GM12892 (cell line): ENCODE measurements around the gene KIF25.
"Not testable (repeated sequence)": the region's sequence is repeated elsewhere in the genome, so short reads cannot be mapped to it uniquely, and the experiment has no call there.

Experiments
- DNase-seq: peaks from one replicate; pipeline ENCODE4 v3.0.0; 2011; ENCODE audit not compliant: insufficient read length
- FAIRE-seq: peaks from 2 replicates; lab custom pipeline; 2011; peaks lifted over from hg19 to GRCh38; lab: Jason Lieb, UNC
- POLR2A ChIP-seq: IDR thresholded peaks from 2 replicates; pipeline ENCODE4 v1.6.1; 2011; ENCODE audit warnings: low read depth, low read length, control low read depth
- POLR2AphosphoS5 ChIP-seq: IDR thresholded peaks from 2 replicates; pipeline ENCODE4 v1.6.1; 2011; ENCODE audit warnings: low read depth, low read length, control low read depth
- TAF1 ChIP-seq: IDR thresholded peaks from 2 replicates; pipeline ENCODE4 v1.6.1; 2011; ENCODE audit warnings: low read depth, mild to moderate bottlenecking, control low read depth, low read length, borderline replicate concordance

KIF25 gene

DNA sequence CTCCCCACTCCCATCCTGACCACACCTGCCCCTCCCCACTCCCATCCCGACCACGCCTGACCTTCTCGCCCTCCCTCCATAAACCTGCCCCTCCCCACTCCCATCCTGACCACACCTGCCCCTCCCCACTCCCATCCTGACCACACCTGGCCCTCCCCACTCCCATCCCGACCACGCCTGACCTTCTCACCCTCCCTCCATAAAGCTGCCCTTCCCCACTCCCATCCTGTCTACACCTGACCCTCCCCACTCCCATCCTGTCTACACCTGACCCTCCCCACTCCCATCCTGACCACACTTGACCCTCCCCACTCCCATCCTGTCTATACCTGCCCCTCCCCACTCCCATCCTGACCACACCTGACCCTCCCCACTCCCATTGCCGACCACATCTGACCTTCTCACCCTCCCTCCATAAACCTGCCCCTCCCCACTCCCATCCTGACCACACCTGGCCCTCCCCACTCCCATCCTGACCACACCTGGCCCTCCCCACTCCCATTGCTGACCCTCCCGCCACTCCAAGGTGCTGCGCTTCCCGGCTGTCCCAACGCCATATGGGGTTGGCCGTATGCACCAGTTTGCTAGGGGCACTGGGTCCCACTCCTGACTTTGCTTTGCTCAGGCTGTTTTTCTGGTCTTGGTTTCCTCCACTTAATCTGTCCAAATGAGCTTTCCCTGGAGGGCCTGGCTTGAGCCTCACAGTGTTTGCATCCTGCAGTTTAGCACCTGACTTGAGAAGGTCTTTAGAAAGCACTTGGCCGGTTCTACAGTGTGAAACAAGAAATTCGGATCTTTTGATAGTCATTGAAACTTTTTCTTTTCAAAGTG, 2.9 kb downstream of the KIF25 start:
- DNase-seq, result no peak
- no peak for FAIRE-seq
- TF ChIP-seq TAF1 (no peak), POLR2A (no peak), POLR2AphosphoS5 (no peak)

GRCh38 chr6:168001029-168001332, 3.5 kb downstream of the KIF25 start:
- DNase-seq (no peak), FAIRE-seq (no peak)
- TF ChIP-seq TAF1 (no peak), POLR2AphosphoS5 (no peak), POLR2A (no peak)

DNA sequence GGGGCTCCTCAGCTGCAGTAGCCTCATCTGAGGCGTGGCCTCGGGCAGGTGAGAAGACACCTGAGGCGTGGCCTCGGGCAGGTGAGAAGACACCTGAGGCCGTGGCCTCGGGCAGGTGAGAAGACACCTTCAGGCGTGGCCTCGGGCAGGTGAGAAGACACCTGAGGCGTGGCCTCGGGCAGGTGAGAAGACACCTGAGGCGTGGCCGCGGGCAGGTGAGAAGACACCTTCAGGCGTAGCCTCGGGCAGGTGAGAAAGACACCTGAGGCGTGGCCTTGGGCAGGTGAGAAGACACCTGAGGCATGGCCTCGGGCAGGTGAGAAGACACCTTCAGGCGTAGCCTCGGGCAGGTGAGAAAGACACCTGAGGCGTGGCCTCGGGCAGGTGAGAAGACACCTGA, 4.0 kb downstream of the KIF25 start:
- not testable (repeated sequence) for DNase-seq, FAIRE-seq

DNA sequence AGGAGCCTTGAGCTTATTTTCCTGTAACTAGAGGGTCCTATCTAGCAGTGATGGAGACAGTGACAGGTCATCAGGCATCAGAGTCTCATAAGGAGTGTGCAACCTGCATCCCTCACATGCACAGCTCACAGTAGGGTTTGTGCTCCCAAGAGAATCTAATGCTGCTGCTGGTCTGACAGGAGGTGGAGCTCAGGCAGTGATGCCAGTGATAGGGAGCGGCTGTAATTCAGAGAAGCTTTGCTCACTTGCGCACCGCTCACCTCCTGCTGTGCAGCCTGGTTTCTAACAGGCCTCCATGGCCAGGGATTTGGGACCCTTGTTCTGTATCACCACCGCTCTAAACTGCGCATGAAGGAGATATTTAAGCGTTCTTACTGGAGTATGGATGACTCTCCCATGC, 5.3 kb downstream of the KIF25 start:
- no peak for FAIRE-seq
- TF ChIP-seq TAF1, result no peak
- no peak for TF ChIP-seq POLR2A
- TF ChIP-seq POLR2AphosphoS5, result no peak
- DNase-seq, result no peak

- FAIRE-seq, result no peak
These were observed 6.6 kb downstream of the KIF25 start for GRCh38 chr6:168004023-168004422.

DNA sequence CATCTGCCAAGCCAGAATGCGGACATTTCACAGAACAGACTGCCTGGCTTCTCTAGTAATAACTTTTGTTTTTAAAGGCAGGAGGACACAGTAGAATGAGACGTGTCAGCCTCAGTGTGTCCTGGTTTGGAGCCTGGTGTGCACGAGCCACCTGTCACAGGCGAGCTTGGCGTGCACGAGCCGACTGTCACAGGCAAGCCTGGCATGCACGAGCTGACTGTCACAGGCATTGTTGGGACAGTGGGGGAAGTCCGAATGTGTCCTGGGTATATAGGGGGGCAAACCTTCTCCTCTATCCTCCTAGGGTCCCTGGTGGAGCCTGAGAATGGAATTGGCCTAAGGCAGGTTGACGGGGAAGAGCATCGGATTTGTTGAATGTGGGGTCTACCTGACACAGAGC, 7.5 kb downstream of the KIF25 start:
- TF ChIP-seq POLR2A, result no peak
- no peak for TF ChIP-seq POLR2AphosphoS5
- no peak for TF ChIP-seq TAF1
- FAIRE-seq, result no peak

More at GRCh38 chr6:168004023-168004422, 6.6 kb downstream of the KIF25 start:
- no peak for DNase-seq
- TF ChIP-seq TAF1 (no peak), POLR2A (no peak), POLR2AphosphoS5 (no peak)

GRCh38 chr6:168005796-168006195, 8.3 kb downstream of the KIF25 start:
- DNase-seq (no peak), FAIRE-seq (no peak)
- no peak for TF ChIP-seq POLR2A
- no peak for TF ChIP-seq TAF1
- no peak for TF ChIP-seq POLR2AphosphoS5

More for the DNA sequence above, 7.5 kb downstream of the KIF25 start:
- no peak for DNase-seq

- TF ChIP-seq POLR2A (no peak), POLR2AphosphoS5 (no peak), TAF1 (no peak)
- DNase-seq (no peak), FAIRE-seq (no peak)
These were observed 10.3 kb downstream of the KIF25 start for GRCh38 chr6:168007592-168008338.

GRCh38 chr6:168009331-168009730, 11.9 kb downstream of the KIF25 start:
- DNase-seq (no peak), FAIRE-seq (no peak)
- no peak for TF ChIP-seq TAF1
- TF ChIP-seq POLR2A, result no peak
- no peak for TF ChIP-seq POLR2AphosphoS5

- TF ChIP-seq POLR2AphosphoS5, result no peak
- TF ChIP-seq TAF1, result no peak
- no peak for TF ChIP-seq POLR2A
- DNase-seq, result no peak
- FAIRE-seq, result no peak
These were observed 13.8 kb downstream of the KIF25 start for GRCh38 chr6:168011291-168011690.

- FAIRE-seq, result no peak
- no peak for DNase-seq
- TF ChIP-seq POLR2A (no peak), TAF1 (no peak), POLR2AphosphoS5 (no peak)
These were observed 15.2 kb downstream of the KIF25 start for GRCh38 chr6:168012431-168013249.
